Mononuclear cell (primary cell): Measurements from ENCODE around the gene CETN1. TPM values are rescaled to one million over a fixed set of nuclear protein-coding genes. Genes with fewer than 3 reads are reported as not detected.

ENCODE experiments used
- H3K27me3 ChIP-seq: 2 replicates; pipeline ENCODE4 v1.6.0; 2011; ENCODE audit warnings: low read length, control low read depth; ENCODE audit not compliant: insufficient read depth
- H3K4me1 ChIP-seq: 2 replicates; pipeline ENCODE4 v1.5.1; 2011; ENCODE audit warnings: mild to moderate bottlenecking, low read length, control low read depth; ENCODE audit not compliant: insufficient read depth
- H3K4me3 ChIP-seq: 2 replicates; pipeline ENCODE4 v1.5.1; 2011; ENCODE audit warnings: mild to moderate bottlenecking, low read length, moderate library complexity
- H3K9me3 ChIP-seq: 2 replicates; pipeline ENCODE4 v1.5.1; 2011; ENCODE audit warnings: low read depth, mild to moderate bottlenecking, control low read depth, low read length
- total RNA-seq: library from RNA; depleted of rRNA; stranded (reverse); fragments of >200 nt; gene quantifications from one replicate; pipeline ENCODE4 v1.2.3, GENCODE V29; 2012

The CETN1 gene
- total RNA-seq, 1 donor, result 0.10 TPM

- Histone ChIP-seq H3K4me3 (no peak overlapping the region), H3K9me3 (no peaks in the 10 kb centered on the region), H3K27me3 (peaks cover 3% of the 10 kb centered on the region), H3K4me1 (no peaks in the 10 kb centered on the region)
Observed at GRCh38 chr18:627231-627630, 47.1 kb downstream of the CETN1 start.

GRCh38 chr18:629269-630150 lies 49.3 kb downstream of the CETN1 start:
- no peaks in the 10 kb centered on the region for H3K4me1 ChIP-seq
- H3K27me3 ChIP-seq, result no peaks in the 10 kb centered on the region
- H3K4me3 ChIP-seq, result no peak overlapping the region
- no peaks in the 10 kb centered on the region for H3K9me3 ChIP-seq

GRCh38 chr18:631560-631959 lies 51.4 kb downstream of the CETN1 start:
- Histone ChIP-seq H3K4me3 (no peak overlapping the region), H3K9me3 (no peaks in the 10 kb centered on the region), H3K27me3 (no peaks in the 10 kb centered on the region), H3K4me1 (no peaks in the 10 kb centered on the region)

Other genes with a start within 250 kb of the CETN1 start
- 0.21 TPM for gene COLEC12, start 79.7 kb upstream of the CETN1 start, total RNA-seq
- gene CLUL1, start 16.6 kb downstream of the CETN1 start, total RNA-seq, result not detected
- 0.63 TPM for gene TYMS, start 77.3 kb downstream of the CETN1 start, total RNA-seq
- gene ENOSF1, start 132.2 kb downstream of the CETN1 start, total RNA-seq, result 16.1 TPM
- 53.4 TPM for gene YES1, start 231.9 kb downstream of the CETN1 start, total RNA-seq